ENCODE data around the gene DAAM1.

Gene DAAM1

GRCh38 chr14:59292028-59292427 lies 103.6 kb downstream of the DAAM1 start:
- no peak for DNase-seq (ENCODE audit: low spot score)

DNA sequence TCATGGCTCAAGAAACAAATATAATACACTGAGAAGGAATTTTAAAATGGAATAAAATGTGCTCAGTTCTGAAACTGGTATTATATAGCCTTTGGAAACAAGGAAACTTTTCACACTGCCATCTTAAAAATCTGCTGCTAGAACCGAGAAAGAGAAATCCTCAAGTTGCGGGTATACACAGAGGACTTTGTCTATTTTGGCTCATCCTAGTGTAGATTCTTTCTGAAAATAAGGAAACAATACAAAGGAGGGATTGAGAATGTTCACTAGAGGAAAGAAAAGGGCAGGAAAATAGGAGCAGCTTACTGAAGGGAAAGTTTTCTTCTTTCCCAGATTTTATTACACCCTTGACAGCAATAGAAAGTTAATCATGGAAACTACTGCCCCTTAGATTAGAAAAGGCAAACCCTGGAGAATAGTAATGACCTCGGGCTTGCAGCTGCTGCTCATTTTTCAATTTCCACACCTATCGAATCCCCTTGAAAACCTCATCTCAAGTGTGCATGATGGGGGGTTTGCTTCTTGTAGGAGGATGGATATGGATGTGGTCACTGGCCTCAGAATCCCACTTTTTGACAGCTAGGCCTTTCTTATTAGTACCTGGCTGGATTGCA lies 104.6 kb downstream of the DAAM1 start:
- DNase-seq (ENCODE audit: low spot score): no peak

DNA sequence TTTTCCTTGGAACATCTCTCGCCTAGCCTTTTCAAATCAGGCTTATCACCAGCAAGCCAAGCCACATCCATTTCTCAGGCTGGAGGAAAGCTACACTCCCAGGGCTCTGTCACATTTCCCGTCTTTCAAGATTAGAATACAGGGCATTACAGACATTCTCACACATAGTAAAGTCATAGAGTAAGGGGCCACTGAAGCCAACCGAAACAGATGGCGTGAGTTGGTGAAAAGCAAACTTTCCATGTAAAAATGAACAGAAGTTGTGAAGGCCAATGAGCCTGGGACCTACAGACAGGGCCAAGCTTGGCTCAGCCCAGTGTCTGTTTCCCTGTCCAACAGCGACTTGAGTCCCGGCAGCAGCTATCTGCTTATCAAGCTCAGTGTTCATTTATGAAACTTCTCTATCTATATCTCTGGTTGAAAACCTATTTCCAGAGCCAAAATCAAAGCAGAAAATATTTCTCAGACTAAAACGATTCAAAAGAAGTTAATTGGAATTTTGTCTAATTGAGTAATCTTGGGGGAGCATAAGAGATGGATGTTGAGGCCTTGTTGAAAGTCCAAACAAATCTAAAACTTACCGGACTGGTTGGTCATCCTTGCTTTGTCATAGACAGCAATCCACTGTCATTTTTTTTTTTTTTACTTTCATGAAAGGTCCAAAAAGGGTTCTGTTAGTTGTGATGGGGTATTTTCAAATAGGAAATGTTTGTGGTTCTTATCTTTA lies 105.6 kb downstream of the DAAM1 start:
- no peak for DNase-seq (ENCODE audit: low spot score)

DNA sequence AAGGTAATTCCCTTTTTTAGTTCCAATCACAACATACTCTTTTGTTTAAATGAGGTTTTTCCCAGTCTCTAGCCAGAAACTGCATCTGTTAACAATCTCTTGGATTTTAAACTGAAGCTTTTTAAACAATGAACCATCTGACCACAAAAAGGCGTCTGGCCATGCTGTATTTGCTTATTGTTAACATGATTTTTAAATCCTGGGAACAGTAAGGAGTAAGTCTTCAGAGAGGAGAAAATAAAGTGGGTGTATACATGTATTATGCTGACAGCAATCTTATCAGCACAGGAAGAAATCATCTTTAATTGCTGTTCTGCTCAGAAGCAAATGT lies 106.2 kb downstream of the DAAM1 start:
- no peak for DNase-seq (ENCODE audit: low spot score)

- DNase-seq (ENCODE audit: low spot score): no peak
These were observed 107.5 kb downstream of the DAAM1 start for GRCh38 chr14:59295951-59296350.

DNA sequence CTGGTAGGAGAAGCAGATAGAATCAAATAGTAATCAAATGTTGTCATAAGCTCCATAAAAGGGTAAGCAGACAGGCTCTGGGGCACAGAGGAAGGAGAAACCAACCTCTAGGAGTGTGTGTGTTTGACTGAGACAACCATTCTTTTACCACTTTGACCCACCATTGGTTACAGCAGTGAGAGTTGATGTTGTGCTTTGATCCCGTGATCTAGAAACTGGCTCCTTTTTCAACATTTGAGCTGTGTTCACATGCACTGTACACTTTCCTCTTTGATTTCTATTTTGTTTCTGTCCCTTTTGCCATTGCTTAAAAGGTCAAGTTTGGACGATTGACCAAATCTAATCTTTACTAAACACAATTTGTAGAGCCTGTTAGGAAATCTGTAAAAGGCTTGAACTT lies 108.0 kb downstream of the DAAM1 start:
- no peak for DNase-seq (ENCODE audit: low spot score)

- DNase-seq (ENCODE audit: low spot score): no peak
These were observed 108.8 kb downstream of the DAAM1 start for GRCh38 chr14:59297071-59297776.

DNA sequence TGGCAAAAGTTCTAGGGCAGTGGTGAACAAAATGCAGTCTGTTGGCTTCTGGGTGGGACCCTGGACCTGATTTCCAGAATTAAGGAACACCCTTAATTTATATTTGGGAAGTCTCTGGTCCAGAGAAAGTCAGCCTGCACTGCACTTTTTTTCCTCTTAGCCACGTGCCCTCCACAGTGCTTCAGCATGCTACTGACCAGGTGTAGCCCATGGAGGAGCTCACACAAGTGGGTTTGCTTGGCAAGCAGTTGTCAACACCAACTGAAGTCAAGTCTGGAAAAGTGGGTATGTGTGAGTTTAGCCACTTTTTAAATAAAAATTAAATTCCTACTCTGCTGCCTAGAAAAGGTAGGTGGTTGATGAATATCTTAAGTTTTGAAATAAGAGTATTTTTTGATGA lies 111.3 kb downstream of the DAAM1 start:
- no peak for DNase-seq (ENCODE audit: low spot score)

DNA sequence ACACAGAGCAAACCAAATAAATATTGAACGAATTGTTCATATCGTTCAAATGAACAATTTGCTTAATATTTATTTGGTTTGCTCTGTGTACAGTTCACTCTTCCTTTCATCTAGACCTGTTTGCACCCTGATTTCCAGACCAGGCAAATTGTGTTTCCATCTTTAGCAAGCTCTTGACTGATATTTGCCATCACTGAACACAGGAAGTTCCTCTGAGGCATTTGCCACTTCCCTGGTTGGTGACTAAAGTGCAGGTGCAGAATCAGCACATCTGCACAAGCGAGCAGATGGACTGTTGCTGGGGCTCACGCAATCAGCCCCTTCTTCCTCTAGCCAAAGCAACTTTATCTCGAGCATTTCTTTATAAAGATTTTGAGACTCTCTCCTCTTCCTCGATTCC lies 112.9 kb downstream of the DAAM1 start:
- no peak for DNase-seq (ENCODE audit: low spot score)

DNA sequence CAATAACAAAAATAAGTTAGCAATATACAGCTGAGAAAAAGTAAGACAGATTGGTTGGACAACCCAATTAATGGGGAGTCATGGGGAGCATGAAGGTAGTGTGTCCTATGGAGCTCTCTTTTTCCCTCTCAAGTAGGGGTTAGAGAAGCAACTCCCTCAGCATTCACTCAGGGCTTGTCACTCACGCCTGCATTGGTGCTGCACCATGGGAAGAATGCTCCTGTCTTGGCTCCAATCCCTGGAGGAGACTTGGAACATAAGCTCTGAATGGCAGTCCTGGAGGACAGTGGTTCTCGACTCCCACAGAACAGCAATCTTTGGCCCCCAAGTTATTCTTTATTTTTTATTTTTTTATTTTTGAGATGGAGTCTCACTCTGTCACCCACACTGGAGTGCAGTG lies 113.8 kb downstream of the DAAM1 start:
- no peak for DNase-seq (ENCODE audit: low spot score)

GRCh38 chr14:59303216-59303615 lies 114.7 kb downstream of the DAAM1 start:
- DNase-seq (ENCODE audit: low spot score): no peak

DNA sequence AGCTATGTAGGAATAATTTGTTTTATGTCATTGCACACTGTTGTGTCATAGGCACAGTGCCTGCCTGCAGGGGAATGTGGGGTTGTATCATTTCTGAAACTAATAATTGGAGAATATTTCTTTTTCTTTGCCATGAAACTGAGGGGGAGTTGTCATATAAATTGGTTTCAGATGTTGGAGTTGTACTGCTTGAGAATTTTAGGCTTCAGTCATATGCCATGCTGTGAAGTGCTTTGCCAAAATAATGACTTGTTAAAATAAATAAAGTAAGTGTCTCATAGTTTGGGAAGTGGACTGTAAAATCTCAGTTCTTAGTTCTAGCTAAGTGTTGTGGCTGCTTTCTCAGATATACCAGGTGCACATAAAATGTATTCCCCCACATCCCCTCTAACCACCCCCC lies 116.8 kb downstream of the DAAM1 start:
- DNase-seq (ENCODE audit: low spot score): no peak

GRCh38 chr14:59305836-59306555 lies 117.5 kb downstream of the DAAM1 start:
- no peak for DNase-seq (ENCODE audit: low spot score)

DNA sequence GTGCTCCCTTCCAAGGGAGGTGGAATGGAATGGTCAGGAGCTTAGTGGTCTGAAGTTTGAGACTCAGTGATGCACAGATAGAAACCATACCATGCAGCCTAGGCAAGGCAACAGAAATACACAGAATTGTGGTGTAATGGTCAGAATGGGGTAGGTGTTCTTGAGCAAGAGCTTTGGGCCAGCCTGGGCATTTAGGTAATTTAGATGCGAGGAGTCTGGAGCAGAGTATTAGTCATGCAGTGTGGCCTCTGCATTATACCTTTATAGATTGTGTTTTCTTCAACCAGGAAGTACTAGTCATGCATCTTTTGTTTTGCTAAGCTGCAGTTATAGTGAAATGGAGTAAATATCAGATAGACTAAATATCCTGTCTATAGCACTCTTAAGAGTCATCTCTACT lies 118.3 kb downstream of the DAAM1 start:
- no peak for DNase-seq (ENCODE audit: low spot score)

DNA sequence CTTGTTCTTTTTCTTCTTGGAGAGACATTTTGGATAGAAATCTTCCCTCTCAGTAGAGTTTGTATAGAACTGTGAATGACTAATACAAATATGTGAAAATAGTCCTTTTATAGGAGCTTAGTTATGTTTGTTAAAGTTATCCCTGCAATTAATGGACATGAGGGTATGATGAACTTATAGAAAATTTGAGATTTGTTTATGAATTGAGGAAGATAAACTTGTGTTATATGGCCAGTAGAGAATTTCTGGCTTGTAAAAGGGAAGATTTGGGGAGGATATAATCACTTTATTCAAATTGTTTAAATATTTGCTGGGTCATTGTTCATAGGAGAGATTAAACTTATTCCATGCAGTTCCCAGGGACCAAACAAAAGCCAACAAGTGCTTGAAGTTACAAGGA lies 119.6 kb downstream of the DAAM1 start:
- DNase-seq (ENCODE audit: low spot score): no peak

DNA sequence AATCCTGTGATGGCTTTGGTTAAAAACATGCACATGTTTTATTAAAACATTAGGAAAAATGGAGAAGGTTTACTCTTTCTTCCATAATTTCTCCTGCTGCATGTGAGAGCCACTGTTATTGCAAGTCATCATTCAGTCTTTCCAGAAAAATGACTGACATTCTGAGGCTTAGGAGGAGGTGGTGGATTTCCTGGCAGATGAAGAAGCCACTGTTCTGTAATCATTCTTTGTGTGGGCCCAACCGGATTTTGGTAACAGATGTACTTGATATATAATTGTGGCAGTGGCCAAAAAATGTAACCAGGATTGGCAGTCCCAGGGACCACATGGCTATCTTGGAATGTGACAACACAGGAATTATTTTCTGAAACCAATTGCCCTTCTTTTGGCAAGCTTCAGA lies 120.2 kb downstream of the DAAM1 start:
- DNase-seq (ENCODE audit: low spot score): no peak

DNA sequence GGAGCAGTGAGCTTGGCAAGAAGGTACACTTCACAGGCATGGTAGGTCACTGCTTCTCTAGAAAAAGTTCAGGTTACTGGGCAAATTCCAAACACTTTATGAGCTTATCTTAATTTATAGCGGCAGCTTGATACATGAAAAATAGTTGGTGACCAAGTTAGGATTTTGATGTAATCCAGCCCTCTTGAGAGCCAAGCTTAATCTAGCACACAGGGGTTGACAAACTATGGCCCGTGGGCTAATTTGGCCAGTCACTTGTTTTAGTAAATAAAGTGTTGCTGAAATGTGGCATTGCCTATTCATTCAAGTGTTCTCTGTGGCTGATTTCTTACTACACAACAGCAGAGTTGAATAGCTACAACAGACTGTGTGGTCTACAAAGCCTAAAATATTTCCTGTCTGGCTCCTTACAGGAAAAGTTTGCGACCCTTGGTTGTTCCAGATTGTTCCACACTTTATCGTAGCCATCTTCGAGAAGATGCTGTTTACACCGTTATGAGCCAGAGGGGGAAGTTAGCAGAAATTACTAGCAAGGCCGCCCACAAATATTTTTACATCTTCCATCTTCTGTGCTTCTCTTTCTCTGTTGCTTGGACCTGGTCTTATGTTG lies 120.9 kb downstream of the DAAM1 start:
- no peak for DNase-seq (ENCODE audit: low spot score)

DNA sequence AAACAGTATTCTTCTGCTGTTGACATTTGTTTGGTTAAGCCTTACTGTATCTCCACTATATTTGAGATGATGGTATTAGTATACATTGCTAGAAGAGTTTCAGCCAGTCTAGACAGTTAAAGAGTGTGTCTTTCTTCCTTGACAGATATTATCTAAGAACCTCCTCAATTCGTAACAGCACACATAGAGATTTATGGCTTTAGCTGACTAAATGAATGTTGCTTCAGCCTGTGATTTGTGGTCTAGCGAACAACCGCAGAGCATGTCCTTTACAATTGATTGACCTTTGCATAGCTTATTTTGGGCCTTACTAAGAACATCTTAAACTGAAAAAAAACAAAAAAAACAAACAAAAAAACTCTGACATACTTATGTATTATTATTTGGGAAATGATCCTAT lies 122.2 kb downstream of the DAAM1 start:
- DNase-seq (ENCODE audit: low spot score): no peak

GRCh38 chr14:59311723-59312122 lies 123.3 kb downstream of the DAAM1 start:
- DNase-seq (ENCODE audit: low spot score): no peak

GRCh38 chr14:59313144-59313651 lies 124.7 kb downstream of the DAAM1 start:
- DNase-seq (ENCODE audit: low spot score): no peak

DNA sequence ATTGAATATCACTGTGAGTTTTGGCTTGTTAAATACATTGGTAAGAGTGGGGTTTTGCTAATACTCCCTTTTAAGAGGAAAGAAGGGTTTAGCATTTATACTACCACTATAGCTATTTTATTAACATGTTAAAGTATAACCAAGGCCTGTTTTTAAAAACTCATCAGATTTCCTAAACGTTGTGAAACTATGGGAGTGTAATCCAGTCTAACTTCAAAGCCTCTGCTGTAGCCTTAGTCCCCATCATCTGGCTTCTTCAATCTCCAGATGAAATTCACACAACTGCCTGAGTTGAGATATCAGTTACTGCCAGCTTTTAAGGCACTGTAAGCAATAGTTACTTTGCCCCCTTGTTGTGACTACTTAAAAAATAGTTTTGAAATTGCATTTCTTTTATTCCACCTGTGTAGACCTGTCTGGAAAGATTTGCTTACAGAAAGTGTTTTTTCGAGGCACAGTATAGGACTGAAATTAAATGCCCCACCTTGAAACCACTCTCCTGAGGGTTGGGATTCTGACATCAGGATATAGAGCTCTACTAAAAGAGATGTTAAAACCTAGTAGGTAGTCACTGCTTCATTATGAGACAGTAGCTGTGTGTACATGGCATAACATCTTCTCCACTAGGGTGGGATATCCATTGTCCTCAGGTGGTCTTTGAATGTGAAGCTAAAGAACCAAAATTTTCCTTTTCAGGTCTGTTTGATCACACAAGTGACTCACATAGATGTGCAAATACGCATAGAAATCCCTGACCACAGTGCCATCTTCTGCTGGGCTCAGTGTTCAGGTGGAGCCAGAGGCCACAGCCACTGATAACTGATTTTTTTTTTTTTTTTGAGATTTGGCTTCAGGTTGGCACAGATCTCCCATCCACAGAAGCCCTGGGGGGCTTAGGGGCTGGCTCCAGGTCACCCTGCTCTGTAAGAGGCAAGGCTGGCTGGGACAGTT lies 125.5 kb downstream of the DAAM1 start:
- no peak for DNase-seq (ENCODE audit: low spot score)

Data from hematopoietic multipotent progenitor cell treated with erythropoietin and hydrocortisone succinate and interleukin-3 and kit ligand, for 15 days (in vitro differentiated cells).